MCF 10A (cell line): Measurements from ENCODE around the gene LYRM2. TPM values are rescaled to one million over a fixed set of nuclear protein-coding genes. Genes with fewer than 3 reads are reported as not detected.
A peak's percentile ranks its signal among the peaks of the same experiment; 100 is the strongest.

Experiments used
- BruUV-seq: library from RNA; stranded (reverse); fragments of 400-500 nt; replicated peaks from 2 replicates; lab custom pipeline; 2021; lab: Mats Ljungman, UMichigan
- CTCF ChIA-PET: fragments of 300-600 bp; sonication (Branson Sonifier 250); formaldehyde crosslinking; extraction: SDS; loops from one replicate; lab custom pipeline; 2021; ENCODE audit warnings: antibody characterized with exemption, inconsistent platforms; lab: Yijun Ruan, JAX
- POLR2A ChIA-PET: fragments of 300-600, 350-650 bp; sonication (Branson Sonifier 250); formaldehyde crosslinking; extraction: SDS; loops from one replicate; lab custom pipeline; 2020; ENCODE audit warnings: antibody characterized with exemption, inconsistent platforms; lab: Yijun Ruan, JAX
- DNase-seq: peaks from one replicate; pipeline ENCODE4 v3.0.0-alpha.2; 2018; ENCODE audit not compliant: unreplicated experiment
- H3K27ac Mint-ChIP-seq: one replicate; pipeline ENCODE4 v1.8.0; 2022; ENCODE audit warnings: mild to moderate bottlenecking, low read depth, mixed read lengths; ENCODE audit not compliant: unreplicated experiment
- H3K27me3 Mint-ChIP-seq: one replicate; pipeline ENCODE4 v1.8.0; 2022; ENCODE audit warnings: mixed read lengths; ENCODE audit not compliant: insufficient read depth, unreplicated experiment
- H3K36me3 Mint-ChIP-seq: one replicate; pipeline ENCODE4 v1.8.0; 2022; ENCODE audit warnings: mild to moderate bottlenecking, moderate library complexity, mixed read lengths; ENCODE audit not compliant: insufficient read depth, unreplicated experiment
- H3K4me1 Mint-ChIP-seq: one replicate; pipeline ENCODE4 v1.8.0; 2022; ENCODE audit warnings: mixed read lengths; ENCODE audit not compliant: insufficient read depth, unreplicated experiment
- H3K4me3 Mint-ChIP-seq: one replicate; pipeline ENCODE4 v1.8.0; 2022; ENCODE audit warnings: mild to moderate bottlenecking, moderate library complexity, mixed read lengths; ENCODE audit not compliant: unreplicated experiment
- H3K9me3 Mint-ChIP-seq: one replicate; pipeline ENCODE4 v1.8.0; 2022; ENCODE audit warnings: mixed read lengths; ENCODE audit not compliant: unreplicated experiment
- intact Hi-C: fragments of 100-400 bp; cut with micrococcal nuclease; formaldehyde crosslinking; loops from 2 replicates; pipeline ENCODE4 v1.14.1; 2022
- total RNA-seq: library from RNA; stranded (reverse); gene quantifications from 2 replicates; pipeline ENCODE4 v1.2.3, GENCODE V29; 2022
- TF ChIP-seq, protein P1 (sequence below): fragments of 200-600 bp; IDR thresholded peaks from one replicate; pipeline ENCODE4 v1.8.0; 2022; ENCODE audit warnings: antibody characterized with exemption, mild to moderate bottlenecking; ENCODE audit not compliant: unreplicated experiment

LYRM2 gene
- total RNA-seq, 1 experiment from 2014 or later, result 41.1 TPM

DNA sequence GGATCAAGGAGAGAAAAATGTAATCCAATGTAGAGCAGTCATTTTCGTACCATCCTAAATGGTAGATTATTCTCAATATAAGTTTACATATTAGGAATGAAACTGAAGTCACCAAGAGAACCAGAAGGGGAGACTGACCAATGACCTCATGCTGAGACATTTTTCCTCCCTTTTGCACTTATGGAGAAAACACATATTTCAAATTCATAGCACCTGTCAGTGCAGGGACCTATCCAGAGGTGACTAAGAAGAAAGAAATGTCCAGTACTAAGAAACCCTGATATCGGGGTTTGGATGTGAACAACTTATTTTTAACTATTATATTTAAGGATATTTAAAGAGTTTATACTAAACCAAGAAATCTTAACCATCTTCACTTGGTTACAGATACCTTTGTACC, 16.6 kb upstream of the LYRM2 start:
- Mint-ChIP-seq H3K4me1 (no peaks in the 10 kb centered on the region), H3K27ac (no peak overlapping the region)
- CTCF ChIA-PET, result interaction anchor here (1.2 kb wide), 1 partner anchor 223 kb away, joined by 3 read pairs; no protein-coding TSS in a partner anchor

DNA sequence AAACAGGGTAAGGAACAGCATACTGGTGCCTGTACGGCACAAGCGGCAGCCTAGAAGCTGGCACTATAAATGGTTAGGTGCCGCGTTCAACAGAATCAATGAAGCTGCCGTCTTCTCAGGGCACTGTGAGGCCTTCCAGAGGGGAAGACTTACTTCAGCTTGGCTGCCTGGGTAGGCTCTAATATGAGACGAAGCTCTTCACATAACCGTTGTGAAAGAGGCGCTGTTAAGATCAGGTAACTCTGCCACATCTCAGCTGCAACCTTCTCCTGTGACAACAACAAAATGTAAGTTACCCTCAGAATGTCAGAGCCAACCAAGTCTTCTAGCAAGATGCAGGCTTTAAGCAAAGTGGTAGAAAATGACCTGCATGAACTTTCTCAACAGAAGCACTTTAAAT, 12.0 kb upstream of the LYRM2 start:
- intact Hi-C loops, result no loop called here
- H3K27ac Mint-ChIP-seq, result no peak overlapping the region
- ChIA-PET POLR2A (no interaction called here), CTCF (no interaction called here)
- no peaks in the 10 kb centered on the region for H3K27me3 Mint-ChIP-seq
- H3K9me3 Mint-ChIP-seq, result no peaks in the 10 kb centered on the region
- TF ChIP-seq, protein P1, sequence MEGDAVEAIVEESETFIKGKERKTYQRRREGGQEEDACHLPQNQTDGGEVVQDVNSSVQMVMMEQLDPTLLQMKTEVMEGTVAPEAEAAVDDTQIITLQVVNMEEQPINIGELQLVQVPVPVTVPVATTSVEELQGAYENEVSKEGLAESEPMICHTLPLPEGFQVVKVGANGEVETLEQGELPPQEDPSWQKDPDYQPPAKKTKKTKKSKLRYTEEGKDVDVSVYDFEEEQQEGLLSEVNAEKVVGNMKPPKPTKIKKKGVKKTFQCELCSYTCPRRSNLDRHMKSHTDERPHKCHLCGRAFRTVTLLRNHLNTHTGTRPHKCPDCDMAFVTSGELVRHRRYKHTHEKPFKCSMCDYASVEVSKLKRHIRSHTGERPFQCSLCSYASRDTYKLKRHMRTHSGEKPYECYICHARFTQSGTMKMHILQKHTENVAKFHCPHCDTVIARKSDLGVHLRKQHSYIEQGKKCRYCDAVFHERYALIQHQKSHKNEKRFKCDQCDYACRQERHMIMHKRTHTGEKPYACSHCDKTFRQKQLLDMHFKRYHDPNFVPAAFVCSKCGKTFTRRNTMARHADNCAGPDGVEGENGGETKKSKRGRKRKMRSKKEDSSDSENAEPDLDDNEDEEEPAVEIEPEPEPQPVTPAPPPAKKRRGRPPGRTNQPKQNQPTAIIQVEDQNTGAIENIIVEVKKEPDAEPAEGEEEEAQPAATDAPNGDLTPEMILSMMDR, result no peak
- BruUV-seq, result no TSS peak
- DNase-seq, result no peak
- no peaks in the 10 kb centered on the region for H3K4me1 Mint-ChIP-seq
- no peak overlapping the region for H3K4me3 Mint-ChIP-seq
- peaks cover 84% of the 10 kb centered on the region for H3K36me3 Mint-ChIP-seq

More for the DNA sequence above, 16.6 kb upstream of the LYRM2 start:
- DNase-seq, result no peak
- Mint-ChIP-seq H3K36me3 (peaks cover 96% of the 10 kb centered on the region), H3K4me3 (no peak overlapping the region), H3K27me3 (no peaks in the 10 kb centered on the region), H3K9me3 (no peaks in the 10 kb centered on the region)
- no TSS peak for BruUV-seq
- TF ChIP-seq, protein P1, result no peak
- intact Hi-C loops, result no loop called here
- POLR2A ChIA-PET, result interaction anchor here (1.0 to 1.3 kb wide), 2 partner anchors 17 to 165 kb away, joined by 3 read pairs; partner anchors contain the start of genes LYRM2 and MDN1

DNA sequence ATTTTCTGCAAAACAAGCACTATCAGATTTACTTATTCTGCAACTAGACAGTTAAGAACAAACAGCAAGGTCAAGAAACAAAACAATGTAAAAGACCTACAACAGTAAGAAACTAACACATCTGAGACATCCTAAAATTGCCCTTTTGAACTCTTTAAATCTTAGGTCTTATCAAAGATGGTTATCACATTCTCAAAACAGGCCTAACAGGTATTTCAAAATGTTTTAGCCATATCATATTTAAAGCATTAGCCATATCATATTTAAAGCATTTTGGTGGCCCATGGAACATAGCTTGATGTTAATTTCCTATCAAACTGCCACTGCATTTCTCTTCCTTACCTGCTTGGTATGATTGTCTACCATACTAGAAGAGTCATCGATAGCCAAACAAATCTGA, 11.1 kb upstream of the LYRM2 start:
- H3K36me3 Mint-ChIP-seq, result peaks cover 79% of the 10 kb centered on the region
- CTCF ChIA-PET, result interaction anchor here (0.5 kb wide), 1 partner anchor 17 kb away, joined by 3 read pairs; no protein-coding TSS in a partner anchor
- intact Hi-C loops, result no loop called here

DNA sequence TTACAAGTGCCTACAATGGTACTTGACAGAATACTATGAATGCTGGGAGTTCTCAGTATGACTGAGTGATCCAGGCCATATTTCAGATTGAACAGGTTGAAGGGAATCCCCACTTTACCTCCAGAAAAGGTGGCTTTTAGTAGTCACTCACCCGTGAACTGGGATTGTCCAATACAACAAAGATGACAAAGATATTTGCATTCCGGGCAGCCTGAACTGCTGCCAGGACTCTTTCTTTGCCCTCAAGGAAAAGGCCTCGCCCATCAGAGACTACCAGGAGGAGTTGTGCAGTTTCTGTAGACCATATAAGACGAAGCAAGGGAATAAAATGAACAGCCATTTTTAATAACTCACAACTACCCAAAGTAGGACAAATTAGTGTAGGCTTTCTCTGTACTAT, 6.3 kb upstream of the LYRM2 start:
- intact Hi-C loops, result no loop called here
- peaks cover 64% of the 10 kb centered on the region for H3K36me3 Mint-ChIP-seq
- TF ChIP-seq, protein P1, result no peak
- no TSS peak for BruUV-seq
- H3K27me3 Mint-ChIP-seq, result no peaks in the 10 kb centered on the region
- no peak overlapping the region for H3K4me3 Mint-ChIP-seq
- ChIA-PET POLR2A (interaction anchor here (1.0 kb wide), 1 partner anchor 185 kb away, joined by 3 read pairs; the partner anchor contains the start of gene CASP8AP2), CTCF (interaction anchor here (0.6 kb wide), 1 partner anchor 522 kb away, joined by 3 read pairs; no protein-coding TSS in a partner anchor)
- H3K27ac Mint-ChIP-seq, result peak overlapping the region; percentile 39
- no peaks in the 10 kb centered on the region for H3K9me3 Mint-ChIP-seq
- H3K4me1 Mint-ChIP-seq, result peaks cover 19% of the 10 kb centered on the region
- peak; percentile 26 for DNase-seq

More for the DNA sequence above, 11.1 kb upstream of the LYRM2 start:
- no peaks in the 10 kb centered on the region for H3K27me3 Mint-ChIP-seq
- no peak overlapping the region for H3K4me3 Mint-ChIP-seq
- POLR2A ChIA-PET, result interaction anchor here (3.2 kb wide), 1 partner anchor 10 kb away, joined by 13 read pairs; the partner anchor contains the start of gene LYRM2
- peaks cover 7% of the 10 kb centered on the region for H3K4me1 Mint-ChIP-seq
- TF ChIP-seq, protein P1, result no peak
- no TSS peak for BruUV-seq
- no peak overlapping the region for H3K27ac Mint-ChIP-seq
- H3K9me3 Mint-ChIP-seq, result no peaks in the 10 kb centered on the region
- DNase-seq, result no peak
